Body of pancreas (tissue), 4 donors: ENCODE measurements around the gene RHOBTB3.

ENCODE experiments used
- POLR2A ChIP-seq, 3 donors: fragments of 450-650 bp; IDR thresholded peaks; one replicate each; pipeline ENCODE4 v1.6.1; 2016; ENCODE audit warnings: antibody characterized with exemption in 3 of 3, mild to moderate bottlenecking in 2 of 3
- TF ChIP-seq, protein P1 (sequence below), 7 experiments: fragments of 450-650 bp in 4 of 7; fragments of 200-600 bp in 3 of 7; sonication (generic) in 3 of 7; IDR thresholded peaks; one replicate each; pipeline ENCODE4 v1.5.1; 2016 to 2019; ENCODE audit warnings: antibody characterized with exemption in 7 of 7

GRCh38 chr5:95760273-95761191 lies 29.4 kb downstream of the RHOBTB3 start:
- no peak for TF ChIP-seq POLR2A (IDR thresholded peaks at IDR 0.05)
- TF ChIP-seq, protein P1, sequence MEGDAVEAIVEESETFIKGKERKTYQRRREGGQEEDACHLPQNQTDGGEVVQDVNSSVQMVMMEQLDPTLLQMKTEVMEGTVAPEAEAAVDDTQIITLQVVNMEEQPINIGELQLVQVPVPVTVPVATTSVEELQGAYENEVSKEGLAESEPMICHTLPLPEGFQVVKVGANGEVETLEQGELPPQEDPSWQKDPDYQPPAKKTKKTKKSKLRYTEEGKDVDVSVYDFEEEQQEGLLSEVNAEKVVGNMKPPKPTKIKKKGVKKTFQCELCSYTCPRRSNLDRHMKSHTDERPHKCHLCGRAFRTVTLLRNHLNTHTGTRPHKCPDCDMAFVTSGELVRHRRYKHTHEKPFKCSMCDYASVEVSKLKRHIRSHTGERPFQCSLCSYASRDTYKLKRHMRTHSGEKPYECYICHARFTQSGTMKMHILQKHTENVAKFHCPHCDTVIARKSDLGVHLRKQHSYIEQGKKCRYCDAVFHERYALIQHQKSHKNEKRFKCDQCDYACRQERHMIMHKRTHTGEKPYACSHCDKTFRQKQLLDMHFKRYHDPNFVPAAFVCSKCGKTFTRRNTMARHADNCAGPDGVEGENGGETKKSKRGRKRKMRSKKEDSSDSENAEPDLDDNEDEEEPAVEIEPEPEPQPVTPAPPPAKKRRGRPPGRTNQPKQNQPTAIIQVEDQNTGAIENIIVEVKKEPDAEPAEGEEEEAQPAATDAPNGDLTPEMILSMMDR (IDR thresholded peaks at IDR 0.05), result no peak
